Measurements from ENCODE around the gene FXYD1. TPM values are rescaled to one million over a fixed set of nuclear protein-coding genes. Genes with fewer than 3 reads are reported as not detected.

The FXYD1 gene
- total RNA-seq, result 100 to 1,000 TPM in 1 of 4 donors, 10 to 100 TPM in 3; 28.7 to 108 (median 37.8) TPM

- no peak for TF ChIP-seq CTCF (IDR thresholded peaks at IDR 0.05; ENCODE audit: low read depth)
Measured at GRCh38 chr19:35138305-35138892, at the start of gene FXYD1. FXYD1 (plus strand) TSS chr19:35138824; CDS start chr19:35140080, 1,256 bp downstream.

GRCh38 chr19:35089554-35089953 lies 49.1 kb upstream of the FXYD1 start:
- TF ChIP-seq CTCF (IDR thresholded peaks at IDR 0.05; ENCODE audit: low read depth), result no peak

GRCh38 chr19:35090160-35090505 lies 48.5 kb upstream of the FXYD1 start:
- TF ChIP-seq CTCF (IDR thresholded peaks at IDR 0.05; ENCODE audit: low read depth), result no peak

GRCh38 chr19:35090506-35091214 lies 48.0 kb upstream of the FXYD1 start:
- no peak for TF ChIP-seq CTCF (IDR thresholded peaks at IDR 0.05; ENCODE audit: low read depth)

- TF ChIP-seq CTCF (IDR thresholded peaks at IDR 0.05; ENCODE audit: low read depth), result no peak
Measured at GRCh38 chr19:35093430-35093829, 45.2 kb upstream of the FXYD1 start.

- no peak for TF ChIP-seq CTCF (IDR thresholded peaks at IDR 0.05; ENCODE audit: low read depth)
Measured at GRCh38 chr19:35093941-35094647, 44.5 kb upstream of the FXYD1 start.

GRCh38 chr19:35094656-35095055 lies 44.0 kb upstream of the FXYD1 start:
- no peak for TF ChIP-seq CTCF (IDR thresholded peaks at IDR 0.05; ENCODE audit: low read depth)

Data from subcutaneous adipose tissue (tissue), 4 donors.